ENCODE measurements around the gene KLK14. TPM values are rescaled to one million over a fixed set of nuclear protein-coding genes. Genes with fewer than 3 reads are reported as not detected.
A peak's percentile ranks its signal among the peaks of the same experiment; 100 is the strongest.

KLK14 gene
- total RNA-seq (2014; rRNA removed; shearing (Covaris generic)) (not detected in 2 replicates), polyA plus RNA-seq (2016; fragmentation: Nextera tagmentation; extraction: Ambion mirVana) (not detected in 2 replicates)

DNA sequence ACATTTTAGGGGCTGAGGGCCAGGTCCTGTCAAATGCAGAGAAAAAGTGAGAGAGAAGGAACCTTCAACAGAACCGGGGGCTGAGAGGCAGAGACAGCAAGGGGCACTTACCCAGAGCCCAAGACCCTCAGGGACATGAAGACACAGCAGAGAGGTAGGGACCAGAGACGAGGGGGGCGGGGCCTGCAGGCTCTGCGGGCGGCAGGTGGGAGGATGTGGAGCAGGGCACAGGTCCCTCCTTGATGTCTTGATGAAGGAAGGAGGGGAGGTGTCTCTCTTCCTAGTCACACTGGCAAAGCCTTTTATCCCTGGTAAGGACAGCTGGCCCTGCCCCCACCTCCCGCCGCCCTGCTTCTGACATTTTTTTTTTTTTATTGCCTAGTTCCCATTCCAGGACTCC is at the start of gene KLK14:
Gene KLK14 (minus strand): TSS at position 277 of the 400 bp plus-strand sequence. CDS start 273 bp downstream, at position 4.
- H3K9ac ChIP-seq = no peak within 1 kb of the TSS
- H3K4me2 ChIP-seq (ENCODE audit: unreplicated experiment) = no peak within 1 kb of the TSS
- no peaks in the 10 kb centered on the region for H4K20me1 ChIP-seq (ENCODE audit: insufficient read depth)
- H2AFZ ChIP-seq = no peak within 1 kb of the TSS
- H3K79me2 ChIP-seq (ENCODE audit: insufficient read depth) = no peaks in the 10 kb centered on the region
- no peaks in the 10 kb centered on the region for H3F3A ChIP-seq (ENCODE audit: insufficient read depth)
- no peak within 1 kb of the TSS for H3K27ac ChIP-seq
- in situ Hi-C loops (cut with MboI) = no loop called here
- H3K9me3 ChIP-seq (ENCODE audit: low read depth) = no peaks in the 10 kb centered on the region
- H3K4me1 ChIP-seq (ENCODE audit: insufficient read depth) = no peaks in the 10 kb centered on the region
- WGBS, 2 experiments (ENCODE audit: low coverage in 1 of 2, low lambda C conversion rate in 2 of 2, missing lambda C conversion rate in 2 of 2) = 7 to 13% methylated on average over 4 to 7 of the region's 7 CpGs
- no peaks in the 10 kb centered on the region for H3K36me3 ChIP-seq (ENCODE audit: low read depth)
- DNase-seq = no peak
- no peaks in the 10 kb centered on the region for H3K27me3 ChIP-seq (replicated peaks; ENCODE audit: insufficient read depth)
- H3K9me2 ChIP-seq (ENCODE audit: insufficient read depth) = no peaks in the 10 kb centered on the region
- no peak within 1 kb of the TSS for H3K4me3 ChIP-seq
- no peak for TF ChIP-seq EZH2phosphoT487 (IDR thresholded peaks at IDR 0.05; ENCODE audit: insufficient read depth, low read depth)
- TF ChIP-seq EZH2 (IDR thresholded peaks at IDR 0.05; ENCODE audit: insufficient read depth, poor library complexity, severe bottlenecking) = no peak

- H3K9me2 ChIP-seq (ENCODE audit: insufficient read depth) = no peaks in the 10 kb centered on the region
- no peaks in the 10 kb centered on the region for H4K20me1 ChIP-seq (ENCODE audit: insufficient read depth)
- no peak overlapping the region for H2AFZ ChIP-seq
- no peaks in the 10 kb centered on the region for H3K9me3 ChIP-seq (ENCODE audit: low read depth)
- no peaks in the 10 kb centered on the region for H3K36me3 ChIP-seq (ENCODE audit: low read depth)
- 34 to 47% methylated on average over 21 to 24 of the region's 24 CpGs for WGBS, 2 experiments (ENCODE audit: low coverage in 1 of 2, low lambda C conversion rate in 2 of 2, missing lambda C conversion rate in 2 of 2)
- DNase-seq = peak; percentile 45
- no peaks in the 10 kb centered on the region for H3F3A ChIP-seq (ENCODE audit: insufficient read depth)
- TF ChIP-seq EZH2phosphoT487 (IDR thresholded peaks at IDR 0.05; ENCODE audit: insufficient read depth, low read depth) (no peak), EZH2 (IDR thresholded peaks at IDR 0.05; ENCODE audit: insufficient read depth, poor library complexity, severe bottlenecking) (no peak)
- no peak overlapping the region for H3K4me2 ChIP-seq (ENCODE audit: unreplicated experiment)
- no peak overlapping the region for H3K27ac ChIP-seq
- H3K4me3 ChIP-seq = no peak overlapping the region
- no peak overlapping the region for H3K9ac ChIP-seq
- no peaks in the 10 kb centered on the region for H3K4me1 ChIP-seq (ENCODE audit: insufficient read depth)
- in situ Hi-C loops (cut with MboI) = no loop called here
- no peaks in the 10 kb centered on the region for H3K27me3 ChIP-seq (replicated peaks; ENCODE audit: insufficient read depth)
- no peaks in the 10 kb centered on the region for H3K79me2 ChIP-seq (ENCODE audit: insufficient read depth)
Measured at GRCh38 chr19:51131780-51132680, 49.3 kb upstream of the KLK14 start.

- 79 to 82% methylated on average over 8 of the region's 8 CpGs for WGBS, 2 experiments (ENCODE audit: low coverage in 1 of 2, low lambda C conversion rate in 2 of 2, missing lambda C conversion rate in 2 of 2)
- Histone ChIP-seq H3K9ac (no peak overlapping the region), H3K9me3 (ENCODE audit: low read depth) (no peaks in the 10 kb centered on the region), H3K4me3 (no peak overlapping the region), H3K36me3 (ENCODE audit: low read depth) (no peaks in the 10 kb centered on the region), H2AFZ (no peak overlapping the region), H3K4me1 (ENCODE audit: insufficient read depth) (no peaks in the 10 kb centered on the region), H3K9me2 (ENCODE audit: insufficient read depth) (no peaks in the 10 kb centered on the region), H3K27ac (no peak overlapping the region), H3F3A (ENCODE audit: insufficient read depth) (no peaks in the 10 kb centered on the region), H3K79me2 (ENCODE audit: insufficient read depth) (no peaks in the 10 kb centered on the region), H4K20me1 (ENCODE audit: insufficient read depth) (no peaks in the 10 kb centered on the region), H3K27me3 (replicated peaks; ENCODE audit: insufficient read depth) (no peaks in the 10 kb centered on the region), H3K4me2 (ENCODE audit: unreplicated experiment) (no peak overlapping the region)
- no peak for DNase-seq
- in situ Hi-C loops (cut with MboI) = no loop called here
- no peak for TF ChIP-seq EZH2 (IDR thresholded peaks at IDR 0.05; ENCODE audit: insufficient read depth, poor library complexity, severe bottlenecking)
- no peak for TF ChIP-seq EZH2phosphoT487 (IDR thresholded peaks at IDR 0.05; ENCODE audit: insufficient read depth, low read depth)
Measured at GRCh38 chr19:51129716-51130115, 47.0 kb upstream of the KLK14 start.

GRCh38 chr19:51128227-51128626 is 45.5 kb upstream of the KLK14 start:
- in situ Hi-C loops (cut with MboI) = no loop called here
- DNase-seq = no peak
- H3K4me1 ChIP-seq (ENCODE audit: insufficient read depth) = no peaks in the 10 kb centered on the region
- no peaks in the 10 kb centered on the region for H4K20me1 ChIP-seq (ENCODE audit: insufficient read depth)
- H3K9me3 ChIP-seq (ENCODE audit: low read depth) = no peaks in the 10 kb centered on the region
- H3K27me3 ChIP-seq (replicated peaks; ENCODE audit: insufficient read depth) = no peaks in the 10 kb centered on the region
- H3K27ac ChIP-seq = no peak overlapping the region
- H3F3A ChIP-seq (ENCODE audit: insufficient read depth) = no peaks in the 10 kb centered on the region
- H3K36me3 ChIP-seq (ENCODE audit: low read depth) = no peaks in the 10 kb centered on the region
- WGBS, 2 experiments (ENCODE audit: low coverage in 1 of 2, low lambda C conversion rate in 2 of 2, missing lambda C conversion rate in 2 of 2) = 74% methylated on average over 7 of the region's 7 CpGs
- H3K79me2 ChIP-seq (ENCODE audit: insufficient read depth) = no peaks in the 10 kb centered on the region
- no peak overlapping the region for H3K4me3 ChIP-seq
- H3K9ac ChIP-seq = no peak overlapping the region
- no peaks in the 10 kb centered on the region for H3K9me2 ChIP-seq (ENCODE audit: insufficient read depth)
- H2AFZ ChIP-seq = no peak overlapping the region
- H3K4me2 ChIP-seq (ENCODE audit: unreplicated experiment) = no peak overlapping the region
- TF ChIP-seq EZH2phosphoT487 (IDR thresholded peaks at IDR 0.05; ENCODE audit: insufficient read depth, low read depth) (no peak), EZH2 (IDR thresholded peaks at IDR 0.05; ENCODE audit: insufficient read depth, poor library complexity, severe bottlenecking) (no peak)
